NT2/D1 (cell line): ENCODE results near the gene CALR3.

Experiments
- SUZ12 ChIP-seq: IDR thresholded peaks from 2 replicates; pipeline ENCODE4 v1.6.1; 2011; ENCODE audit not compliant: insufficient read length, insufficient read depth; ENCODE audit errors: extremely low read depth
- YY1 ChIP-seq: IDR thresholded peaks from 2 replicates; pipeline ENCODE4 v1.6.1; 2011; ENCODE audit not compliant: insufficient read length, insufficient read depth
- ZNF274 ChIP-seq: IDR thresholded peaks from 2 replicates; pipeline ENCODE4 v1.6.1; 2011; ENCODE audit warnings: mild to moderate bottlenecking, low read depth, low read length

GRCh38 chr19:16518483-16519229, 22.7 kb upstream of the CALR3 start:
- TF ChIP-seq ZNF274 (no peak), YY1 (no peak), SUZ12 (no peak)
